CD4-positive, alpha-beta T cell (primary cell): ENCODE data around the gene SUPT3H. TPM values are rescaled to one million over a fixed set of nuclear protein-coding genes. Genes with fewer than 3 reads are reported as not detected.

Experiments
- ATAC-seq: fragments of 200-7000 bp; cut with Tn5 transposase; one replicate; pipeline ENCODE4 v1.10.0; 2022; ENCODE audit warnings: mild to moderate bottlenecking; ENCODE audit not compliant: poor library complexity
- CTCF ChIA-PET: fragments of 350-600 bp; sonication (Branson Sonifier 250); formaldehyde crosslinking; loops from one replicate; lab custom pipeline; 2021; ENCODE audit warnings: antibody characterized with exemption, inconsistent platforms; lab: Charles Lee
- POLR2A ChIA-PET: fragments of 350-600 bp; sonication (Branson Sonifier 250); formaldehyde crosslinking; loops from one replicate; lab custom pipeline; 2021; ENCODE audit warnings: antibody characterized with exemption, inconsistent platforms; lab: Charles Lee
- DNase-seq, 14 experiments: peaks; one replicate each; pipeline ENCODE4 v3.0.0-alpha.2; 2013 to 2020; ENCODE audit warnings: mixed read lengths in 2 of 14
- H3K27ac ChIP-seq, 2 donors: one replicate each; pipeline versions ENCODE4 v1.5.1 to v1.7.0; 2013; ENCODE audit warnings: low read length in 2 of 2, low read depth in 1 of 2, mild to moderate bottlenecking in 1 of 2
- H3K27me3 ChIP-seq, 2 experiments: 1 replicate in 1 of 2; 2 replicates in 1 of 2; pipeline versions ENCODE4 v1.6.1 to v1.7.0; 2013; ENCODE audit warnings: low read length in 2 of 2, control low read depth in 1 of 2, mild to moderate bottlenecking in 1 of 2, moderate library complexity in 1 of 2; ENCODE audit not compliant: insufficient read depth in 2 of 2, control insufficient read depth in 1 of 2
- H3K36me3 ChIP-seq: one replicate; pipeline ENCODE4 v1.6.1; 2013; ENCODE audit warnings: low read length, control low read depth; ENCODE audit not compliant: insufficient read depth
- H3K4me1 ChIP-seq: one replicate; pipeline ENCODE4 v1.6.1; 2013; ENCODE audit warnings: low read length, control low read depth; ENCODE audit not compliant: insufficient read depth
- H3K4me3 ChIP-seq: one replicate; pipeline ENCODE4 v1.5.1; 2013; ENCODE audit warnings: mild to moderate bottlenecking, low read length, moderate library complexity
- H3K9me3 ChIP-seq, 2 experiments: 1 replicate in 1 of 2; 2 replicates in 1 of 2; pipeline versions ENCODE4 v1.6.1 to v1.7.0; 2013; ENCODE audit warnings: low read length in 2 of 2, mild to moderate bottlenecking in 2 of 2, control low read depth in 1 of 2, moderate library complexity in 1 of 2; ENCODE audit not compliant: control insufficient read depth in 1 of 2, insufficient read depth in 1 of 2
- H3K27ac Mint-ChIP-seq: one replicate; pipeline ENCODE4 v1.8.0; 2020; ENCODE audit warnings: mixed read lengths
- H3K27me3 Mint-ChIP-seq: one replicate; pipeline ENCODE4 v1.8.0; 2021; ENCODE audit warnings: mixed read lengths
- H3K36me3 Mint-ChIP-seq: one replicate; pipeline ENCODE4 v1.8.0; 2021; ENCODE audit warnings: low read depth, mixed read lengths
- H3K4me1 Mint-ChIP-seq: one replicate; pipeline ENCODE4 v1.8.0; 2021; ENCODE audit warnings: low read depth, mixed read lengths
- H3K4me3 Mint-ChIP-seq: one replicate; pipeline ENCODE4 v1.8.0; 2020; ENCODE audit warnings: mild to moderate bottlenecking, mixed read lengths
- H3K9me3 Mint-ChIP-seq: one replicate; pipeline ENCODE4 v1.8.0; 2020; ENCODE audit warnings: mixed read lengths
- intact Hi-C, 2 experiments: fragments of 100-400 bp; cut with DNase I in 1 of 2; cut with micrococcal nuclease in 1 of 2; formaldehyde crosslinking; loops; one replicate each; pipeline versions ENCODE4 v1.15.1 to v1.9.0; 2023 to 2025; cut with DNase I, micrococcal nuclease
- total RNA-seq, 174 experiments: library from RNA in 2 of 174; stranded (reverse) in 2 of 174; gene quantifications; one replicate each; pipeline ENCODE4 v1.2.3 and lab custom pipeline; 2021 to 2026
- TF ChIP-seq, protein P1 (sequence below): fragments of 200-600 bp; IDR thresholded peaks from one replicate; pipeline ENCODE4 v1.8.0; 2022; ENCODE audit warnings: antibody characterized with exemption, mild to moderate bottlenecking

SUPT3H gene
- total RNA-seq, 2 experiments from 2014 or later = 8.9 to 10.5 TPM

DNA sequence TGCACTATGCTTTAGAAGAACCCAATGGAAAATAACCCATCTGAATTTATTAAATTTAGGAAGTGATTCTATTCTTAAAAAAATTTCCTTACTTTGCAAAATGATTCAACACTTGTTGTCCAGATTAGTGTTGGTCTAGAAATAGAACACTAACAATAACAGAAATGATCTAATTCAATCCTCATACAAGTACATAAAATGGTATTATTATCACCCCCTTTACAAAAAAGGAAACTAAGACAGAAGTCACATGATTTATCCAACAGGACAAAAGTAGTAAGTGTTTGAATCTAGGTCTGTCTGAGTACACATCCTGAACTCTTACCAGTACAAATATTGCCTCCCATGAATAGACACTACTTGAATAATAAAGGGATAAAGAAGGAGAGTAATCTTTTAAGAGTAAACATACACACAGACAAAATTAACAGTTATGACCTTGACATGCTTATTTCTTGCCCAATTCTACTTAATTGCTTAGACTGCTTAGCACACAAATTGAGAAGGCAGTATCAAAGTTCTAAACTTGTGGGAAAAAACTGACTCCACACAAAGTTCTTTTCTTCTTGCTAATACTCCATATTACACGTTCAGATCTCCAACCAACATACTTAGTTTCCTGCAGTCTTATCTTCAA, 245.0 kb downstream of the SUPT3H start:
- no peaks in the 10 kb centered on the region for H3K27me3 Mint-ChIP-seq
- H3K9me3 ChIP-seq = peaks cover 0 to 7% of the 10 kb centered on the region in 2 experiments
- no peak overlapping the region for H3K27ac ChIP-seq
- CTCF ChIA-PET = no interaction called here
- no peaks in the 10 kb centered on the region for H3K36me3 ChIP-seq
- H3K4me1 Mint-ChIP-seq = no peaks in the 10 kb centered on the region
- ATAC-seq (no peak), DNase-seq (no peak)
- peaks cover 9% of the 10 kb centered on the region for H3K9me3 Mint-ChIP-seq
- H3K4me3 Mint-ChIP-seq = no peak overlapping the region
- H3K27ac Mint-ChIP-seq = no peak overlapping the region
- H3K36me3 Mint-ChIP-seq = peaks cover 24% of the 10 kb centered on the region
- POLR2A ChIA-PET = no interaction called here
- H3K27me3 ChIP-seq = no peaks in the 10 kb centered on the region
- H3K4me3 ChIP-seq = no peak overlapping the region
- intact Hi-C loops = no loop called here
- TF ChIP-seq, protein P1, sequence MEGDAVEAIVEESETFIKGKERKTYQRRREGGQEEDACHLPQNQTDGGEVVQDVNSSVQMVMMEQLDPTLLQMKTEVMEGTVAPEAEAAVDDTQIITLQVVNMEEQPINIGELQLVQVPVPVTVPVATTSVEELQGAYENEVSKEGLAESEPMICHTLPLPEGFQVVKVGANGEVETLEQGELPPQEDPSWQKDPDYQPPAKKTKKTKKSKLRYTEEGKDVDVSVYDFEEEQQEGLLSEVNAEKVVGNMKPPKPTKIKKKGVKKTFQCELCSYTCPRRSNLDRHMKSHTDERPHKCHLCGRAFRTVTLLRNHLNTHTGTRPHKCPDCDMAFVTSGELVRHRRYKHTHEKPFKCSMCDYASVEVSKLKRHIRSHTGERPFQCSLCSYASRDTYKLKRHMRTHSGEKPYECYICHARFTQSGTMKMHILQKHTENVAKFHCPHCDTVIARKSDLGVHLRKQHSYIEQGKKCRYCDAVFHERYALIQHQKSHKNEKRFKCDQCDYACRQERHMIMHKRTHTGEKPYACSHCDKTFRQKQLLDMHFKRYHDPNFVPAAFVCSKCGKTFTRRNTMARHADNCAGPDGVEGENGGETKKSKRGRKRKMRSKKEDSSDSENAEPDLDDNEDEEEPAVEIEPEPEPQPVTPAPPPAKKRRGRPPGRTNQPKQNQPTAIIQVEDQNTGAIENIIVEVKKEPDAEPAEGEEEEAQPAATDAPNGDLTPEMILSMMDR = no peak
- no peaks in the 10 kb centered on the region for H3K4me1 ChIP-seq

DNA sequence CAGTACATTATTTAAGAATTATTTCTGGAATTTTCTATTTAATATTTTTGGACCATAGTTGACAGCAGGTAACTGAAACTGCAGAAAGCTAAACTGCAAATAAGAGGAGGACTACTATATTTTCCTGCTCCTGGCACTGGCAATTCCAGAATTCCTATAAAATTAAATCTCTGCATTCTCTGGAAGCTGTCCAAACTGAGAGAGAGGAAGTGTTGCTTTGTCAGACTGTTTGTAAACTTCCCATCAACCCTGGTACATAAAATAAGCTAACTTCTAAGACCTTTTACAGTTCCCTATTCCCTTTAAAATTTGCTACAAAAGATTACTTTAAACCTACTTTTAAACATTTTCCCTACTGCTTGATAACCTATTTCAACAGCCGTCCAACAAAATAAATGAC, 245.7 kb downstream of the SUPT3H start:
- Histone ChIP-seq H3K9me3 (peaks cover 0 to 6% of the 10 kb centered on the region in 2 experiments), H3K27me3 (no peaks in the 10 kb centered on the region), H3K4me3 (no peak overlapping the region), H3K27ac (no peak overlapping the region), H3K4me1 (no peaks in the 10 kb centered on the region), H3K36me3 (no peaks in the 10 kb centered on the region)
- H3K9me3 Mint-ChIP-seq = peaks cover 7% of the 10 kb centered on the region
- ATAC-seq (no peak), DNase-seq (no peak)
- intact Hi-C loops = no loop called here
- H3K27ac Mint-ChIP-seq = no peak overlapping the region
- peaks cover 21% of the 10 kb centered on the region for H3K36me3 Mint-ChIP-seq
- no peak overlapping the region for H3K4me3 Mint-ChIP-seq
- H3K4me1 Mint-ChIP-seq = no peaks in the 10 kb centered on the region
- no peaks in the 10 kb centered on the region for H3K27me3 Mint-ChIP-seq
- CTCF ChIA-PET = no interaction called here
- POLR2A ChIA-PET = no interaction called here
- TF ChIP-seq, protein P1 = no peak

DNA sequence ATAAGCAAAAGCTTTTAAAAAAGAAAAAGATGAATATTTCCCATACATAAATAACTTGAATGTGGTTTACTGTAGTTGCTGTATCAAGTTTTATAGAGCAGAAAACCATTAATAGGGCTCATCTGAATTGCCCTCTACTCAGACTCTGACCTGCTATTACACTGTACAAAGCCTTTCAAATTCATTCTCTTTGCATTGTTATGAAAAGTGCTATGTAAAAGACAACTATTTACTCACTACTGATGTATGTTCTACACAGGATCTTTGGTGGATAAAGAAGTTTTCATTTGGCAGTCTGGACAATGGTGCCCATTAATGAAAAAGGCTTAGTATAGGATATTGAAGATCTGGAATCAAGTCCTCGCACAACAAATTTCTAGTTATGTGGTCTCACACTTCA, 248.7 kb downstream of the SUPT3H start:
- Mint-ChIP-seq H3K27me3 (no peaks in the 10 kb centered on the region), H3K36me3 (no peaks in the 10 kb centered on the region), H3K27ac (no peak overlapping the region), H3K4me1 (no peaks in the 10 kb centered on the region), H3K4me3 (no peak overlapping the region), H3K9me3 (no peaks in the 10 kb centered on the region)
- Histone ChIP-seq H3K4me1 (no peaks in the 10 kb centered on the region), H3K27ac (no peak overlapping the region), H3K9me3 (no peaks in the 10 kb centered on the region), H3K27me3 (no peaks in the 10 kb centered on the region), H3K4me3 (no peak overlapping the region), H3K36me3 (no peaks in the 10 kb centered on the region)
- intact Hi-C loops = no loop called here
- ATAC-seq (no peak), DNase-seq (no peak)
- CTCF ChIA-PET = no interaction called here
- POLR2A ChIA-PET = no interaction called here
- TF ChIP-seq, protein P1 = no peak
